ENCODE results near the gene PLEKHB2. TPM values are rescaled to one million over a fixed set of nuclear protein-coding genes. Genes with fewer than 3 reads are reported as not detected.

Gene PLEKHB2
- total and polyA plus RNA-seq, 2 donors (not counting 1 experiment from before 2014, with no cell fraction given) = 16.3 to 39.5 TPM

DNA sequence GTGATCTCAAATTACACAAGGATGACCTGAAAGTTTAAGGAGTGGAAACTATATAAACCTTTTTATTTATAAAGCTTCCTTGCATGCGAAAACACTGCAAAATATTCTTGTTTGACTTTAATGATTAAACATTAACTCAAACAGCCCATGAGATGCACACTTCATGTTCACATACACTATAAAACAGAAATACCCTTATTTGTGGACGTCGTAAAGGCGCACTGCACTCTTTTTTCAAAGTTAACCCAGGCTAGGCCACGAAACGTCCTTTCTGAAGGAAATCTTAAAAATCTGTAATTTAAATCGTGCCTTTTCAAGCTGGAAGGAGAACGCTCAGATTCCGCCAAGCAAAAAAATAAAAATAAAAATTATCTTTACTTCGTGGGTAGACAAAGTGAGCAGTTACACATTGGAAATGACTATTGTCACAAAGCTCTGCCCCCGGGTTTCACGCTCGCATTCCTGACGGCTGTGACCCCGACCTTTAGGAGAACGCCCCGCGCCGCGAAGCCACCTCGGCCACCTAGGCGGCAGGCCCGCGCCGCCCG is 12.6 kb upstream of the PLEKHB2 start:
- peaks cover 7 to 16% of the 10 kb centered on the region in 2 donors for H3K4me1 ChIP-seq (ENCODE audit: control insufficient read depth in 2 of 2, insufficient read depth in 2 of 2, low read length in 2 of 2)
- peak overlapping the region; percentile 50 to 99 (median 80) for H3K4me3 ChIP-seq (ENCODE audit: control extremely low read depth in 1 of 5, extremely low read depth in 1 of 5, insufficient read depth in 1 of 5, low read depth in 2 of 5, low read length in 4 of 5)
- peak overlapping the region; percentile 11 to 92 for H3K27ac ChIP-seq (ENCODE audit: low read length in 2 of 2)
- intact Hi-C loops (cut with micrococcal nuclease) = loop anchor here (1.0 to 5.0 kb wide), 4 partner anchors 12 to 590 kb away; partner anchors contain the start of gene MZT2A
- WGBS (ENCODE audit: insufficient coverage) = under 1% methylated on average over 22 of the region's 26 CpGs
- no peaks in the 10 kb centered on the region for H3K27me3 ChIP-seq (replicated peaks in 1 of 4; ENCODE audit: control extremely low read depth in 1 of 4, control insufficient read depth in 3 of 4, insufficient read depth in 4 of 4, low read length in 3 of 4)
- ATAC-seq (ENCODE audit: low read depth) (no peak), DNase-seq (no peak)
- H3K79me2 ChIP-seq (ENCODE audit: control insufficient read depth, insufficient read depth, low read length) = peaks cover 61% of the 10 kb centered on the region
- peak overlapping the region; percentile 95 for H2AFZ ChIP-seq (ENCODE audit: insufficient read depth, low read depth, low read length, poor library complexity, severe bottlenecking)
- peak overlapping the region; percentile 97 for H3K9ac ChIP-seq (ENCODE audit: low read length)
- CTCF ChIA-PET = interaction anchor here (0.8 to 3.7 kb wide), 3 partner anchors 12 to 581 kb away, joined by 3 to 26 read pairs (median 4); partner anchors contain the start of gene PLEKHB2
- peaks cover 0 to 14% of the 10 kb centered on the region in 2 experiments for H3K36me3 ChIP-seq (replicated peaks in 1 of 2; ENCODE audit: control extremely low read depth in 1 of 2, control insufficient read depth in 1 of 2, extremely low read depth in 1 of 2, insufficient read depth in 2 of 2, low read length in 1 of 2)
- Mint-ChIP-seq H3K4me3 (peak overlapping the region; percentile 83), H3K27me3 (no peaks in the 10 kb centered on the region), H3K9me3 (ENCODE audit: insufficient read depth) (no peaks in the 10 kb centered on the region), H3K4me1 (peaks cover 19% of the 10 kb centered on the region), H3K27ac (peak overlapping the region; percentile 88)
- peaks cover 31% of the 10 kb centered on the region for H4K20me1 ChIP-seq (ENCODE audit: control insufficient read depth, insufficient read depth, low read length, poor library complexity, severe bottlenecking)
- TF ChIP-seq EZH2 (IDR thresholded peaks at IDR 0.05; ENCODE audit: borderline replicate concordance, insufficient read depth, low read depth, low read length, poor library complexity, severe bottlenecking) = no peak
- no peak for TF ChIP-seq CTCF (IDR thresholded peaks at IDR 0.05)
- H3K4me2 ChIP-seq (replicated peaks; ENCODE audit: low read depth, low read length, poor library complexity, severe bottlenecking) = peak overlapping the region; percentile 91
- POLR2A ChIA-PET = interaction anchor here (0.6 to 3.3 kb wide), 2 partner anchors 12 to 134 kb away, joined by 3 to 37 read pairs; partner anchors contain the start of gene PLEKHB2
- no peaks in the 10 kb centered on the region for H3K9me3 ChIP-seq (ENCODE audit: control extremely low read depth in 1 of 3, control insufficient read depth in 2 of 3, insufficient read depth in 1 of 3, low read length in 2 of 3)

All from B cell (primary cell).